ENCODE data around the gene ARMH1. TPM values are rescaled to one million over a fixed set of nuclear protein-coding genes. Genes with fewer than 3 reads are reported as not detected.

ARMH1 gene
- total RNA-seq, 6 experiments from 2014 or later, result 0.14 to 0.41 (median 0.32) TPM; not detected in 2

GRCh38 chr1:44636688-44637598 lies 37.6 kb upstream of the ARMH1 start:
- no peaks in the 10 kb centered on the region; the same call in 1 of the 2 replicates for H3K27me3 Mint-ChIP-seq (ENCODE audit: insufficient read depth)
- peaks cover 30% of the 10 kb centered on the region for H3K36me3 Mint-ChIP-seq (ENCODE audit: low read depth)
- DNase-seq, result no peak
- peak overlapping the region; percentile 54; the same call in 1 of the 2 replicates for H3K27ac Mint-ChIP-seq
- no peak for TF ChIP-seq CTCF (IDR thresholded peaks at IDR 0.05)
- H3K4me1 Mint-ChIP-seq (ENCODE audit: low read depth), result peaks cover 46% of the 10 kb centered on the region
- no peaks in the 10 kb centered on the region for H3K9me3 Mint-ChIP-seq
- no peak overlapping the region for H3K4me3 Mint-ChIP-seq

GRCh38 chr1:44637702-44638411 lies 36.7 kb upstream of the ARMH1 start:
- H3K4me1 Mint-ChIP-seq (ENCODE audit: low read depth), result peaks cover 41% of the 10 kb centered on the region
- H3K27me3 Mint-ChIP-seq (ENCODE audit: insufficient read depth), result no peaks in the 10 kb centered on the region; the same call in 1 of the 2 replicates
- H3K4me3 Mint-ChIP-seq, result no peak overlapping the region
- no peak for TF ChIP-seq CTCF (IDR thresholded peaks at IDR 0.05)
- DNase-seq, result no peak
- peaks cover 30% of the 10 kb centered on the region for H3K36me3 Mint-ChIP-seq (ENCODE audit: low read depth)
- no peak overlapping the region for H3K27ac Mint-ChIP-seq
- no peaks in the 10 kb centered on the region for H3K9me3 Mint-ChIP-seq

GRCh38 chr1:44640200-44640853 lies 34.2 kb upstream of the ARMH1 start:
- no peak for TF ChIP-seq CTCF (IDR thresholded peaks at IDR 0.05)
- DNase-seq, result no peak
- Mint-ChIP-seq H3K4me3 (no peak overlapping the region), H3K36me3 (ENCODE audit: low read depth) (peaks cover 18% of the 10 kb centered on the region), H3K9me3 (no peaks in the 10 kb centered on the region), H3K4me1 (ENCODE audit: low read depth) (peaks cover 21% of the 10 kb centered on the region), H3K27me3 (ENCODE audit: insufficient read depth) (no peaks in the 10 kb centered on the region; the same call in 1 of the 2 replicates), H3K27ac (no peak overlapping the region)

GRCh38 chr1:44641126-44642102 lies 33.1 kb upstream of the ARMH1 start:
- Mint-ChIP-seq H3K4me3 (no peak overlapping the region), H3K9me3 (no peaks in the 10 kb centered on the region)
- DNase-seq, result no peak

More at GRCh38 chr1:44641126-44642102, 33.1 kb upstream of the ARMH1 start:
- TF ChIP-seq CTCF (IDR thresholded peaks at IDR 0.05), result no peak
- Mint-ChIP-seq H3K27ac (no peak overlapping the region), H3K36me3 (ENCODE audit: low read depth) (peaks cover 10% of the 10 kb centered on the region), H3K27me3 (ENCODE audit: insufficient read depth) (no peaks in the 10 kb centered on the region; the same call in 1 of the 2 replicates), H3K4me1 (ENCODE audit: low read depth) (peaks cover 12% of the 10 kb centered on the region)

Measured in HFFc6 (cell line).